RWPE2 (cell line): ENCODE measurements around the gene SH3PXD2B.

Experiments
- ATAC-seq: fragments of 200-7000 bp; cut with Tn5 transposase; 3 replicates; pipeline ENCODE4 v1.9.1; 2021; ENCODE audit warnings: low read depth
- DNase-seq: peaks from one replicate; pipeline ENCODE4 v3.0.0-alpha.2; 2020; ENCODE audit warnings: low spot score
- H3K27ac ChIP-seq: fragments of 450-650 bp; 2 replicates; pipeline ENCODE4 v1.5.1; 2017; ENCODE audit warnings: mild to moderate bottlenecking; ENCODE audit not compliant: poor library complexity, severe bottlenecking
- H3K27me3 ChIP-seq: fragments of 250-450 bp; sonication (Bioruptor Pico); 2 replicates; pipeline ENCODE4 v1.5.1; 2021; ENCODE audit warnings: mild to moderate bottlenecking, moderate library complexity; ENCODE audit not compliant: insufficient read depth, poor library complexity, severe bottlenecking
- H3K36me3 ChIP-seq: fragments of 250-450 bp; sonication (Bioruptor Pico); 2 replicates; pipeline ENCODE4 v1.5.1; 2020; ENCODE audit warnings: low read depth, mild to moderate bottlenecking, moderate library complexity
- H3K4me1 ChIP-seq: fragments of 250-450 bp; sonication (Bioruptor Pico); 2 replicates; pipeline ENCODE4 v1.5.1; 2021; ENCODE audit warnings: mild to moderate bottlenecking, moderate library complexity; ENCODE audit not compliant: insufficient read depth, poor library complexity, severe bottlenecking
- H3K4me3 ChIP-seq: fragments of 250-450 bp; sonication (Bioruptor Pico); 2 replicates; pipeline ENCODE4 v1.5.1; 2021; ENCODE audit warnings: mild to moderate bottlenecking, moderate library complexity; ENCODE audit not compliant: severe bottlenecking
- H3K9me3 ChIP-seq: fragments of 250-450 bp; sonication (Bioruptor Pico); 2 replicates; pipeline ENCODE4 v1.5.1; 2021; ENCODE audit warnings: mild to moderate bottlenecking, moderate library complexity; ENCODE audit not compliant: severe bottlenecking
- CTCF ChIP-seq: fragments of 450-650 bp; IDR thresholded peaks from one replicate; pipeline ENCODE4 v1.5.1; 2017; ENCODE audit warnings: mild to moderate bottlenecking, moderate library complexity; ENCODE audit not compliant: poor library complexity, severe bottlenecking

Gene SH3PXD2B

DNA sequence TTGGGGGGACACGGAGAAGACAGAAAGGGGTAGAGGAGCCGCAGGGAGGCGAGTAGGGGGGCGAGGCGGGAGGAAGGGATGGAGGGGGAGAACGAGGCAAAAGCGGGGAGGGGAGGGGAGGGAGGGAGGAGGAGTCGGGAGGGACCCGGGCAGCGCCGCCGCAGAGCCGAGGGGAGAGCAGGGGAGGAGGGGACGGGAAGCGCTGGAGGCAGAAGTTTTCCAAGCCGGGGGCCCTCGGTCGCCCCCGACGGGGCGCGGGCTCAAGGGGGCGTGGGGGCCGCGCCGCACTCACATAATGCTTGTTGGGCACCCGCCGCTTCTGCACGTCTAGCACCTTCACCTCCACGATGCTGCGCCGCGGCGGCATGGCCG, 353 bp downstream of the SH3PXD2B start:
- Histone ChIP-seq H3K4me1 (peaks cover 21% of the 10 kb centered on the region), H3K27me3 (no peaks in the 10 kb centered on the region), H3K9me3 (no peaks in the 10 kb centered on the region), H3K27ac (peak overlapping the region; percentile 66), H3K4me3 (peak overlapping the region; percentile 93), H3K36me3 (peaks cover 16% of the 10 kb centered on the region)
- DNase-seq, result peak; percentile 66
- no peak for TF ChIP-seq CTCF
- peak; percentile 10; the same call in 1 of the 3 replicates for ATAC-seq

GRCh38 chr5:172453206-172453985, 929 bp downstream of the SH3PXD2B start:
- ATAC-seq, result peak; percentile 69
- Histone ChIP-seq H3K27ac (peak overlapping the region; percentile 66), H3K9me3 (no peaks in the 10 kb centered on the region), H3K27me3 (no peaks in the 10 kb centered on the region), H3K4me3 (peak overlapping the region; percentile 93), H3K36me3 (peaks cover 16% of the 10 kb centered on the region), H3K4me1 (peaks cover 21% of the 10 kb centered on the region)
- DNase-seq, result peak; percentile 58
- peak; percentile 68 for TF ChIP-seq CTCF

DNA sequence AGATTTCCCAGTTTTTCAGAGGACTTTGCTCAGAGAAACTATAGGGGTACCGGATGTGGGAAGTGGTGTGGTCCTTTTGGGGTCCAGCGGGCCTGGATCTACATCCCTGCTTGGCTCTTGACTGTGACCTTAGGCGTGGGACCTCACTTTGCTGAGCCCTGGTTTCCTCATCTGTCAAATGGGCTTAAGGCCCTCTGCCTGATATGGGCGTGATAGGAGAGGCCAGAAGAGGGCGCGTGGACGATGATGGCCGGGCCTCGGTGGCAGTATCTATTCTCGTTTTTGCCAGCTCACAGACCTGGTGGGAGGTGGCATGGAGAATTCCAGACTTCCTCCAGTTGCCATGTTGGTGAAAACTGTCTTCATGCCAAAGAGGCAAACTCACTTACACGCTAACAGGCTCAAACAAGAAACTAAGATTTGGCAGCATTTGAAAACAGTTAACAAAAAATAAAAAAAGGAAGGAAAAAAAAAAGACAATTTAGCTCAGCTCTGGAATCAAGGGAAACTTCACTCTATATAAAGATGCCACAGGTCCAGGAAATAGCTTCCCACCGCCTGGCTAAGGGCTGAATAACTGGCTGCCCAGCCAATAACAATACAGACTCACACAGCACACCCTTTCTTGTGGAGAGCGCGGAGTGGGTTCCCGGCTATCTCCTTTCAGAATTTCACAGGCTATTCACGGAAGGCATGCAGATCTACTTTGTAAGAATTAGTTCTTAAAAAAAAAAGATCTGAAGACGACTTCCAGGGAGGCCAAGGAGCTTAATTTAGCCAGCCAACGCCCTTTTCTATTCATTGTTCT, 1.7 kb downstream of the SH3PXD2B start:
- DNase-seq, result peak; percentile 50
- Histone ChIP-seq H3K9me3 (no peaks in the 10 kb centered on the region), H3K4me1 (peaks cover 21% of the 10 kb centered on the region), H3K27ac (peak overlapping the region; percentile 66), H3K4me3 (peak overlapping the region; percentile 93), H3K27me3 (no peaks in the 10 kb centered on the region), H3K36me3 (peaks cover 16% of the 10 kb centered on the region)
- ATAC-seq, result peak; percentile 54
- no peak for TF ChIP-seq CTCF

DNA sequence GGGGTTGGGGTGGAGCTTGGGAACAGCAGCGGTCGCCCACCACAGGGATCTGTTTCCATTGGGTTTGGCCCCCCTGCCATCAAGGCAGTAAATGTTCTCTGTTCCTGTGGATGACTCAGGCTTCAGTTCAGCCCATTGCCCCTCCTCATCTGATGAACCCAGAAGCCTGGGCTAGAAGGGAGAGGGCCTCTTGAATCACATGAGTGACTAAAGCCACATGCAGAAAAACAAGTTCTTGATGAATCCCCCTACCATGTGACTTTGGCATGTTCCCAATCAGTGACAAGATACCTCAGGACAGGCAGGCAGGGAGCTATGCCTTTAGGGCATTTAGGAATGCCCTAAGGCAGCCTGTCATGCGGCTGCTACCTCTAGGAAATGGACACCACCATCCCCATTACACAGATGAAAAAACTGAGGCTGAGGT, 2.5 kb downstream of the SH3PXD2B start:
- Histone ChIP-seq H3K4me3 (no peak overlapping the region), H3K9me3 (no peaks in the 10 kb centered on the region), H3K36me3 (peaks cover 16% of the 10 kb centered on the region), H3K4me1 (peaks cover 21% of the 10 kb centered on the region), H3K27me3 (no peaks in the 10 kb centered on the region), H3K27ac (peak overlapping the region; percentile 66)
- ATAC-seq, result peak; percentile 43
- DNase-seq, result peak; percentile 68
- TF ChIP-seq CTCF, result no peak
